Measurements from ENCODE around the gene TRIM17. TPM values are rescaled to one million over a fixed set of nuclear protein-coding genes. Genes with fewer than 3 reads are reported as not detected.

The TRIM17 gene
- total and polyA plus RNA-seq, 9 of the 15 experiments (the other 6 are each of a cell fraction or from before 2014, with no cell fraction given) = not detected

- TF ChIP-seq ZNF316 (IDR thresholded peaks at IDR 0.05) = peak; percentile 90
- peak; percentile 42; the same call in 1 of the 2 replicates for TF ChIP-seq NFXL1 (CRISPR knock-in tag; IDR thresholded peaks at IDR 0.05)
- 0 out of 2 replicates have a peak, but pooled peaks have one; percentile 32 for TF ChIP-seq E2F5 (CRISPR knock-in tag; IDR thresholded peaks at IDR 0.05)
- TF ChIP-seq CEBPZ (IDR thresholded peaks at IDR 0.05; ENCODE audit: borderline replicate concordance, low read depth, low read length) = no peak
- TF ChIP-seq FUS (optimal IDR thresholded peaks at IDR 0.05; ENCODE audit: low read depth, low read length) = no peak
- peak; percentile 93 for TF ChIP-seq LARP7 (IDR thresholded peaks at IDR 0.05)
- TF ChIP-seq HMBOX1 (IDR thresholded peaks at IDR 0.05) = peak; percentile 13; the same call in 1 of the 2 replicates
- TF ChIP-seq CC2D1A (IDR thresholded peaks at IDR 0.05) = peak; percentile 52; the same call in 1 of the 2 replicates
- peak; percentile 63 for TF ChIP-seq HDAC3 (IDR thresholded peaks at IDR 0.05; ENCODE audit: borderline replicate concordance, partially characterized antibody)
- TF ChIP-seq ZNF583 (CRISPR knock-in tag; IDR thresholded peaks at IDR 0.05) = peak; percentile 7; the same call in 1 of the 2 replicates
- TF ChIP-seq KLF13 (tag; IDR thresholded peaks at IDR 0.05; ENCODE audit: borderline replicate concordance, low read depth) = no peak
- peak; percentile 60; the same call in 1 of the 2 replicates for TF ChIP-seq BCOR (IDR thresholded peaks at IDR 0.05)
- no peak for TF ChIP-seq CREB3L1 (IDR thresholded peaks at IDR 0.05; ENCODE audit: borderline replicate concordance, low read depth)
- TF ChIP-seq ZBTB2 (IDR thresholded peaks at IDR 0.05) = peak; percentile 87
- TF ChIP-seq PHB2 (IDR thresholded peaks at IDR 0.05; ENCODE audit: low read depth) = peak; percentile 64; the same call in 1 of the 2 replicates
- TF ChIP-seq BHLHE40 (IDR thresholded peaks at IDR 0.05; ENCODE audit: low read length) = peak; percentile 55
- peak; percentile 56 for TF ChIP-seq JUNB (CRISPR knock-in tag; conservative IDR thresholded peaks at IDR 0.05)
- TF ChIP-seq CAMTA2 (CRISPR knock-in tag; conservative IDR thresholded peaks at IDR 0.05) = 0 out of 2 replicates have a peak, but pooled peaks have one; percentile 44
- peak; percentile 40; the same call in 1 of the 2 replicates for TF ChIP-seq RAD51 (IDR thresholded peaks at IDR 0.05; ENCODE audit: borderline replicate concordance, low read depth)
- no peak for TF ChIP-seq POLR3A (IDR thresholded peaks at IDR 0.05; ENCODE audit: borderline replicate concordance, extremely low read depth, insufficient read depth, insufficient read length)
Measured at GRCh38 chr1:228452194-228453021, 35.7 kb upstream of the TRIM17 start (continued).

Data from K562 (cell line).